Measurements from ENCODE around the gene STH. TPM values are rescaled to one million over a fixed set of nuclear protein-coding genes. Genes with fewer than 3 reads are reported as not detected.

The STH gene
- total and polyA plus RNA-seq, 4 donors: not detected

GRCh38 chr17:46023783-46024388 lies 24.8 kb downstream of the STH start:
- ATAC-seq (ENCODE audit: low FRiP score): no peak
- WGBS, 2 donors: 83 to 87% methylated on average over 21 to 24 of the region's 24 CpGs
- intact Hi-C loops (cut with DNase I): no loop called here
- no peaks in the 10 kb centered on the region for H3K9me3 ChIP-seq (ENCODE audit: control insufficient read depth, low read length)
- H3K36me3 ChIP-seq (ENCODE audit: control insufficient read depth in 1 of 2, insufficient read depth in 2 of 2, low read length in 1 of 2): peaks cover 0 to 1% of the 10 kb centered on the region in 2 donors
- H3K27me3 ChIP-seq (ENCODE audit: control insufficient read depth in 1 of 2, insufficient read depth in 2 of 2, low read length in 1 of 2): no peaks in the 10 kb centered on the region
- H3K4me1 ChIP-seq (ENCODE audit: control insufficient read depth in 1 of 2, insufficient read depth in 2 of 2, low read length in 2 of 2): no peaks in the 10 kb centered on the region
- no peak overlapping the region for H3K4me3 ChIP-seq (ENCODE audit: low read length in 2 of 2)
- DNase-seq: no peak
- no peak overlapping the region for H3K27ac ChIP-seq (ENCODE audit: low read depth in 1 of 2, low read length in 2 of 2)

- WGBS, 2 donors: 79% methylated on average over 14 of the region's 14 CpGs
- Histone ChIP-seq H3K4me3 (ENCODE audit: low read length in 2 of 2) (no peak overlapping the region), H3K27ac (ENCODE audit: low read depth in 1 of 2, low read length in 2 of 2) (no peak overlapping the region), H3K27me3 (ENCODE audit: control insufficient read depth in 1 of 2, insufficient read depth in 2 of 2, low read length in 1 of 2) (no peaks in the 10 kb centered on the region), H3K9me3 (ENCODE audit: control insufficient read depth, low read length) (no peaks in the 10 kb centered on the region), H3K4me1 (ENCODE audit: control insufficient read depth in 1 of 2, insufficient read depth in 2 of 2, low read length in 2 of 2) (no peaks in the 10 kb centered on the region), H3K36me3 (ENCODE audit: control insufficient read depth in 1 of 2, insufficient read depth in 2 of 2, low read length in 1 of 2) (peaks cover 0 to 1% of the 10 kb centered on the region in 2 donors)
- ATAC-seq (ENCODE audit: low FRiP score) (no peak), DNase-seq (no peak)
- intact Hi-C loops (cut with DNase I): no loop called here
Observed at GRCh38 chr17:46024590-46024989, 25.5 kb downstream of the STH start.

- no peaks in the 10 kb centered on the region for H3K27me3 ChIP-seq (ENCODE audit: control insufficient read depth in 1 of 2, insufficient read depth in 2 of 2, low read length in 1 of 2)
- ATAC-seq (ENCODE audit: low FRiP score) (no peak), DNase-seq (no peak)
- intact Hi-C loops (cut with DNase I): no loop called here
- no peak overlapping the region for H3K4me3 ChIP-seq (ENCODE audit: low read length in 2 of 2)
- H3K4me1 ChIP-seq (ENCODE audit: control insufficient read depth in 1 of 2, insufficient read depth in 2 of 2, low read length in 2 of 2): no peaks in the 10 kb centered on the region
- WGBS, 2 donors: 84 to 87% methylated on average over 10 of the region's 10 CpGs
- H3K27ac ChIP-seq (ENCODE audit: low read depth in 1 of 2, low read length in 2 of 2): no peak overlapping the region
- peaks cover 0 to 1% of the 10 kb centered on the region in 2 donors for H3K36me3 ChIP-seq (ENCODE audit: control insufficient read depth in 1 of 2, insufficient read depth in 2 of 2, low read length in 1 of 2)
- no peaks in the 10 kb centered on the region for H3K9me3 ChIP-seq (ENCODE audit: control insufficient read depth, low read length)
Observed at GRCh38 chr17:46025060-46025459, 26.0 kb downstream of the STH start.

- ATAC-seq (ENCODE audit: low FRiP score): no peak
- Histone ChIP-seq H3K4me3 (ENCODE audit: low read length in 2 of 2) (no peak overlapping the region), H3K36me3 (ENCODE audit: control insufficient read depth in 1 of 2, insufficient read depth in 2 of 2, low read length in 1 of 2) (peaks cover 0 to 1% of the 10 kb centered on the region in 2 donors), H3K9me3 (ENCODE audit: control insufficient read depth, low read length) (no peaks in the 10 kb centered on the region), H3K4me1 (ENCODE audit: control insufficient read depth in 1 of 2, insufficient read depth in 2 of 2, low read length in 2 of 2) (no peaks in the 10 kb centered on the region), H3K27me3 (ENCODE audit: control insufficient read depth in 1 of 2, insufficient read depth in 2 of 2, low read length in 1 of 2) (no peaks in the 10 kb centered on the region), H3K27ac (ENCODE audit: low read depth in 1 of 2, low read length in 2 of 2) (no peak overlapping the region)
- intact Hi-C loops (cut with DNase I): no loop called here
- no peak for DNase-seq
- WGBS, 2 donors: 84 to 87% methylated on average over 8 of the region's 8 CpGs
Observed at GRCh38 chr17:46025510-46026165, 26.6 kb downstream of the STH start.

- Histone ChIP-seq H3K4me3 (ENCODE audit: low read length in 2 of 2) (no peak overlapping the region), H3K27me3 (ENCODE audit: control insufficient read depth in 1 of 2, insufficient read depth in 2 of 2, low read length in 1 of 2) (no peaks in the 10 kb centered on the region), H3K4me1 (ENCODE audit: control insufficient read depth in 1 of 2, insufficient read depth in 2 of 2, low read length in 2 of 2) (no peaks in the 10 kb centered on the region), H3K36me3 (ENCODE audit: control insufficient read depth in 1 of 2, insufficient read depth in 2 of 2, low read length in 1 of 2) (peaks cover 0 to 1% of the 10 kb centered on the region in 2 donors), H3K9me3 (ENCODE audit: control insufficient read depth, low read length) (no peaks in the 10 kb centered on the region), H3K27ac (ENCODE audit: low read depth in 1 of 2, low read length in 2 of 2) (no peak overlapping the region)
- DNase-seq (peak in 1 of 2 donors; percentile 75), ATAC-seq (ENCODE audit: low FRiP score) (no peak)
- WGBS, 2 donors: 75 to 79% methylated on average over 17 of the region's 17 CpGs
- intact Hi-C loops (cut with DNase I): no loop called here
Observed at GRCh38 chr17:46026166-46027047, 27.4 kb downstream of the STH start.

- Histone ChIP-seq H3K4me3 (ENCODE audit: low read length in 2 of 2) (no peak overlapping the region), H3K27me3 (ENCODE audit: control insufficient read depth in 1 of 2, insufficient read depth in 2 of 2, low read length in 1 of 2) (no peaks in the 10 kb centered on the region), H3K36me3 (ENCODE audit: control insufficient read depth in 1 of 2, insufficient read depth in 2 of 2, low read length in 1 of 2) (peaks cover 0 to 1% of the 10 kb centered on the region in 2 donors), H3K27ac (ENCODE audit: low read depth in 1 of 2, low read length in 2 of 2) (no peak overlapping the region), H3K4me1 (ENCODE audit: control insufficient read depth in 1 of 2, insufficient read depth in 2 of 2, low read length in 2 of 2) (no peaks in the 10 kb centered on the region), H3K9me3 (ENCODE audit: control insufficient read depth, low read length) (no peaks in the 10 kb centered on the region)
- DNase-seq (no peak), ATAC-seq (ENCODE audit: low FRiP score) (no peak)
- intact Hi-C loops (cut with DNase I): no loop called here
- 67 to 68% methylated on average over 12 of the region's 12 CpGs for WGBS, 2 donors
Observed at GRCh38 chr17:46027048-46027975, 28.3 kb downstream of the STH start.

- intact Hi-C loops (cut with DNase I): no loop called here
- H3K27ac ChIP-seq (ENCODE audit: low read depth in 1 of 2, low read length in 2 of 2): no peak overlapping the region
- ATAC-seq (ENCODE audit: low FRiP score): no peak
Observed at GRCh38 chr17:46027976-46028325, 28.9 kb downstream of the STH start.

GRCh38 chr17:46028374-46028773 lies 29.3 kb downstream of the STH start:
- ATAC-seq (ENCODE audit: low FRiP score): no peak
- intact Hi-C loops (cut with DNase I): no loop called here
- 75 to 81% methylated on average over 3 of the region's 3 CpGs for WGBS, 2 donors
- H3K36me3 ChIP-seq (ENCODE audit: control insufficient read depth in 1 of 2, insufficient read depth in 2 of 2, low read length in 1 of 2): peaks cover 3 to 8% of the 10 kb centered on the region in 2 donors
- no peak for DNase-seq
- H3K4me3 ChIP-seq (ENCODE audit: low read length in 2 of 2): no peak overlapping the region
- no peak overlapping the region for H3K27ac ChIP-seq (ENCODE audit: low read depth in 1 of 2, low read length in 2 of 2)
- no peaks in the 10 kb centered on the region for H3K9me3 ChIP-seq (ENCODE audit: control insufficient read depth, low read length)
- no peaks in the 10 kb centered on the region for H3K27me3 ChIP-seq (ENCODE audit: control insufficient read depth in 1 of 2, insufficient read depth in 2 of 2, low read length in 1 of 2)
- H3K4me1 ChIP-seq (ENCODE audit: control insufficient read depth in 1 of 2, insufficient read depth in 2 of 2, low read length in 2 of 2): no peaks in the 10 kb centered on the region

More at GRCh38 chr17:46027976-46028325, 28.9 kb downstream of the STH start:
- Histone ChIP-seq H3K27me3 (ENCODE audit: control insufficient read depth in 1 of 2, insufficient read depth in 2 of 2, low read length in 1 of 2) (no peaks in the 10 kb centered on the region), H3K9me3 (ENCODE audit: control insufficient read depth, low read length) (no peaks in the 10 kb centered on the region), H3K4me3 (ENCODE audit: low read length in 2 of 2) (no peak overlapping the region), H3K36me3 (ENCODE audit: control insufficient read depth in 1 of 2, insufficient read depth in 2 of 2, low read length in 1 of 2) (peaks cover 1 to 4% of the 10 kb centered on the region in 2 donors), H3K4me1 (ENCODE audit: control insufficient read depth in 1 of 2, insufficient read depth in 2 of 2, low read length in 2 of 2) (no peaks in the 10 kb centered on the region)
- WGBS, 2 donors: 67 to 70% methylated on average over 4 of the region's 4 CpGs
- no peak for DNase-seq

Measured in aorta (tissue), 5 donors.